Loucy (cell line): ENCODE measurements around the gene RBM20.

ENCODE experiments used
- H2AFZ ChIP-seq: fragments of 200-600 bp; sonication (generic); 2 replicates; pipeline ENCODE4 v1.6.0; 2016; ENCODE audit warnings: antibody characterized with exemption, mild to moderate bottlenecking, low read length, moderate library complexity
- H3F3A ChIP-seq: fragments of 200-600 bp; 2 replicates; pipeline ENCODE4 v1.6.0; 2016; ENCODE audit warnings: antibody characterized with exemption, low read depth, mild to moderate bottlenecking
- H3K27me3 ChIP-seq: fragments of 200-600 bp; sonication (generic); 2 replicates; pipeline ENCODE4 v1.6.1; 2014; ENCODE audit warnings: low read length, mild to moderate bottlenecking; ENCODE audit not compliant: insufficient read depth, poor library complexity, severe bottlenecking
- H3K36me3 ChIP-seq: fragments of 200-600 bp; sonication (generic); 2 replicates; pipeline ENCODE4 v1.6.1; 2016; ENCODE audit warnings: low read length; ENCODE audit not compliant: insufficient read depth
- H3K4me1 ChIP-seq: fragments of 200-600 bp; sonication (generic); 2 replicates; pipeline ENCODE4 v1.5.1; 2014; ENCODE audit warnings: low read length, mild to moderate bottlenecking; ENCODE audit not compliant: insufficient read depth, poor library complexity, severe bottlenecking
- H3K4me2 ChIP-seq: fragments of 200-600 bp; sonication (generic); 2 replicates; pipeline ENCODE4 v1.6.0; 2014; ENCODE audit warnings: antibody characterized with exemption, low read length, low read depth, mild to moderate bottlenecking; ENCODE audit not compliant: poor library complexity, severe bottlenecking
- H3K4me3 ChIP-seq: fragments of 200-600 bp; sonication (generic); 2 replicates; pipeline ENCODE4 v1.5.1; 2014; ENCODE audit warnings: low read length, mild to moderate bottlenecking, mixed read lengths; ENCODE audit not compliant: poor library complexity, severe bottlenecking
- H3K79me2 ChIP-seq: fragments of 200-600 bp; sonication (generic); 2 replicates; pipeline ENCODE4 v1.6.1; 2014; ENCODE audit warnings: low read length; ENCODE audit not compliant: insufficient read depth
- H3K9ac ChIP-seq: fragments of 200-600 bp; sonication (generic); 2 replicates; pipeline ENCODE4 v1.6.0; 2014; ENCODE audit warnings: mild to moderate bottlenecking, low read depth, low read length, moderate library complexity; ENCODE audit not compliant: poor library complexity, severe bottlenecking
- H3K9me2 ChIP-seq: fragments of 200-600 bp; sonication (generic); replicated peaks from 2 replicates; pipeline ENCODE4 v1.6.1; 2016; ENCODE audit warnings: low read depth, low read length, mixed read lengths
- H3K9me3 ChIP-seq: fragments of 200-600 bp; sonication (generic); 2 replicates; pipeline ENCODE4 v1.6.1; 2014; ENCODE audit warnings: mild to moderate bottlenecking, antibody characterized with exemption, low read length, low read depth; ENCODE audit not compliant: insufficient read depth
- H4K20me1 ChIP-seq: fragments of 200-600 bp; sonication (generic); 2 replicates; pipeline ENCODE4 v1.6.0; 2014; ENCODE audit warnings: antibody characterized with exemption, low read length, mild to moderate bottlenecking; ENCODE audit not compliant: insufficient read depth, poor library complexity, severe bottlenecking
- CTCF ChIP-seq: fragments of 200-600 bp; sonication (generic); conservative IDR thresholded peaks from 2 replicates; pipeline ENCODE4 v1.5.1; 2014; ENCODE audit warnings: mild to moderate bottlenecking, antibody characterized with exemption, low read length
- EZH2phosphoT487 ChIP-seq: fragments of 200-600 bp; IDR thresholded peaks from 2 replicates; pipeline ENCODE4 v1.6.1; 2018; ENCODE audit warnings: antibody characterized with exemption, mild to moderate bottlenecking, moderate library complexity, borderline replicate concordance

The RBM20 gene

GRCh38 chr10:110721406-110722038, 77.4 kb downstream of the RBM20 start:
- H3F3A ChIP-seq = no peaks in the 10 kb centered on the region
- TF ChIP-seq CTCF (no peak), EZH2phosphoT487 (no peak)
- H3K79me2 ChIP-seq = no peaks in the 10 kb centered on the region
- no peak overlapping the region for H3K4me2 ChIP-seq
- no peak overlapping the region for H2AFZ ChIP-seq
- H3K9me3 ChIP-seq = no peaks in the 10 kb centered on the region
- H3K4me1 ChIP-seq = peaks cover 4% of the 10 kb centered on the region
- H3K9ac ChIP-seq = no peak overlapping the region
- H3K4me3 ChIP-seq = no peak overlapping the region
- no peaks in the 10 kb centered on the region for H3K27me3 ChIP-seq
- H4K20me1 ChIP-seq = no peaks in the 10 kb centered on the region
- H3K9me2 ChIP-seq = no peaks in the 10 kb centered on the region
- H3K36me3 ChIP-seq = no peaks in the 10 kb centered on the region

- no peaks in the 10 kb centered on the region for H3K36me3 ChIP-seq
- H3K4me3 ChIP-seq = no peak overlapping the region
- H3K4me1 ChIP-seq = peaks cover 4% of the 10 kb centered on the region
- H3K4me2 ChIP-seq = no peak overlapping the region
- H3K27me3 ChIP-seq = no peaks in the 10 kb centered on the region
- no peak overlapping the region for H3K9ac ChIP-seq
- no peaks in the 10 kb centered on the region for H3K79me2 ChIP-seq
- H3F3A ChIP-seq = no peaks in the 10 kb centered on the region
- no peak for TF ChIP-seq EZH2phosphoT487
- no peak for TF ChIP-seq CTCF
- H2AFZ ChIP-seq = no peak overlapping the region
- no peaks in the 10 kb centered on the region for H3K9me3 ChIP-seq
- H3K9me2 ChIP-seq = no peaks in the 10 kb centered on the region
- no peaks in the 10 kb centered on the region for H4K20me1 ChIP-seq
Observed at GRCh38 chr10:110723224-110723891, 79.2 kb downstream of the RBM20 start.

- H3K79me2 ChIP-seq = no peaks in the 10 kb centered on the region
- H3K9me2 ChIP-seq = no peaks in the 10 kb centered on the region
- no peak overlapping the region for H3K4me2 ChIP-seq
- H3K9ac ChIP-seq = no peak overlapping the region
- H3K9me3 ChIP-seq = no peaks in the 10 kb centered on the region
- TF ChIP-seq EZH2phosphoT487 (no peak), CTCF (no peak)
- peaks cover 4% of the 10 kb centered on the region for H3K4me1 ChIP-seq
- H3K36me3 ChIP-seq = no peaks in the 10 kb centered on the region
- no peak overlapping the region for H3K4me3 ChIP-seq
- no peaks in the 10 kb centered on the region for H3K27me3 ChIP-seq
- no peaks in the 10 kb centered on the region for H4K20me1 ChIP-seq
- H2AFZ ChIP-seq = no peak overlapping the region
- no peaks in the 10 kb centered on the region for H3F3A ChIP-seq
Observed at GRCh38 chr10:110724116-110724921, 80.2 kb downstream of the RBM20 start.
